DOHH2 (cell line): ENCODE data around the gene PES1.

ENCODE experiments used
- H3F3A ChIP-seq: fragments of 200-600 bp; sonication (generic), shearing (Covaris generic); 2 replicates; pipeline ENCODE4 v1.6.0; 2016; ENCODE audit warnings: antibody characterized with exemption, mild to moderate bottlenecking; ENCODE audit not compliant: control insufficient read depth, insufficient read depth
- H3K27ac ChIP-seq: fragments of 200-600 bp; sonication (generic); 2 replicates; pipeline ENCODE4 v1.5.1; 2014; ENCODE audit warnings: low read depth, mild to moderate bottlenecking, low read length, moderate library complexity
- H3K27me3 ChIP-seq: fragments of 200-600 bp; sonication (generic); 2 replicates; pipeline ENCODE4 v1.6.1; 2014; ENCODE audit warnings: mild to moderate bottlenecking, low read length, mixed read lengths; ENCODE audit not compliant: control insufficient read depth
- H3K36me3 ChIP-seq: fragments of 200-600 bp; sonication (generic); 2 replicates; pipeline ENCODE4 v1.6.1; 2014; ENCODE audit warnings: mild to moderate bottlenecking, low read length, moderate library complexity, mixed read lengths; ENCODE audit not compliant: control insufficient read depth
- H3K4me1 ChIP-seq: fragments of 200-600 bp; sonication (generic); 2 replicates; pipeline ENCODE4 v1.6.1; 2014; ENCODE audit warnings: mild to moderate bottlenecking, low read length, mixed read lengths; ENCODE audit not compliant: control insufficient read depth
- H3K4me2 ChIP-seq: fragments of 200-600 bp; sonication (generic); 2 replicates; pipeline ENCODE4 v1.6.0; 2014; ENCODE audit warnings: mild to moderate bottlenecking, low read length, moderate library complexity
- H3K4me3 ChIP-seq: fragments of 200-600 bp; sonication (generic); 2 replicates; pipeline ENCODE4 v1.5.1; 2014; ENCODE audit warnings: mild to moderate bottlenecking, low read length, mixed read lengths
- H3K79me2 ChIP-seq: fragments of 200-600 bp; sonication (generic); 2 replicates; pipeline ENCODE4 v1.6.1; 2014; ENCODE audit warnings: mild to moderate bottlenecking, low read length, mixed read lengths; ENCODE audit not compliant: control insufficient read depth
- H3K9me2 ChIP-seq: fragments of 200-600 bp; sonication (generic); replicated peaks from 2 replicates; pipeline ENCODE4 v1.6.1; 2014; ENCODE audit warnings: mild to moderate bottlenecking, low read length, mixed read lengths; ENCODE audit not compliant: control insufficient read depth
- H3K9me3 ChIP-seq: fragments of 200-600 bp; sonication (generic); 2 replicates; pipeline ENCODE4 v1.6.1; 2014; ENCODE audit warnings: antibody characterized with exemption, low read length, mixed read lengths; ENCODE audit not compliant: control insufficient read depth, insufficient read depth
- H4K20me1 ChIP-seq: fragments of 200-600 bp; sonication (generic); 2 replicates; pipeline ENCODE4 v1.6.0; 2014; ENCODE audit warnings: low read depth, mild to moderate bottlenecking, antibody characterized with exemption, low read length, moderate library complexity; ENCODE audit not compliant: control insufficient read depth, insufficient read depth
- EZH2phosphoT487 ChIP-seq: fragments of 200-600 bp; sonication (generic); IDR thresholded peaks from 2 replicates; pipeline ENCODE4 v1.6.1; 2017; ENCODE audit warnings: borderline replicate concordance, mild to moderate bottlenecking, antibody characterized with exemption, low read length, moderate library complexity, mixed read lengths
- TF ChIP-seq, protein P1 (sequence below): fragments of 200-600 bp; sonication (generic); IDR thresholded peaks from one replicate; pipeline ENCODE4 v1.5.1; 2014; ENCODE audit warnings: antibody characterized with exemption, mild to moderate bottlenecking, low read depth, low read length; ENCODE audit not compliant: poor library complexity, severe bottlenecking

The PES1 gene

DNA sequence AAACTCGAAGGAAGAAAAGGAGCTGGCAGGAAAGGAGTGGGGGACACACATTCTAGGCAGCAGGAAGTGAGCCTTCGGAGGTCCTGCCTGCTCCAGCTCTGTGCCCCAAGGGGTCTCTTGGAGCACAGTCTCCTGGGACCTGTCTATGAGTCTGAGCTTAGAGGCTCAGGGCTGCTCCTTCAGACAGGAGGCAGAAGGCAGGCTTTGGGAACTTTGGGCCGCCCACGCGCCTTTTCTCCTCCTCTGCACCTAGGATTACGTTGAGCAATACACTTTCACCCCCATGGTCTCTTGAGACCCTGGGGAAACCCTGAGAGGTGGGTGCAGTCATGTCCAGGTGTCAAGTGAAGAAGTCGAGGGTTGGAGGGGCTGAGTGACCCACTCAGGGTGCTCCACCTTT is 16.2 kb upstream of the PES1 start:
- no peaks in the 10 kb centered on the region for H3K9me3 ChIP-seq
- no peaks in the 10 kb centered on the region for H4K20me1 ChIP-seq
- H3K36me3 ChIP-seq: no peaks in the 10 kb centered on the region
- no peaks in the 10 kb centered on the region; the same call in 1 of the 2 replicates for H3F3A ChIP-seq
- peak overlapping the region; percentile 51 for H3K4me2 ChIP-seq
- H3K79me2 ChIP-seq: no peaks in the 10 kb centered on the region
- no peak overlapping the region; the same call in 1 of the 2 replicates for H3K4me3 ChIP-seq
- no peak for TF ChIP-seq EZH2phosphoT487
- TF ChIP-seq, protein P1, sequence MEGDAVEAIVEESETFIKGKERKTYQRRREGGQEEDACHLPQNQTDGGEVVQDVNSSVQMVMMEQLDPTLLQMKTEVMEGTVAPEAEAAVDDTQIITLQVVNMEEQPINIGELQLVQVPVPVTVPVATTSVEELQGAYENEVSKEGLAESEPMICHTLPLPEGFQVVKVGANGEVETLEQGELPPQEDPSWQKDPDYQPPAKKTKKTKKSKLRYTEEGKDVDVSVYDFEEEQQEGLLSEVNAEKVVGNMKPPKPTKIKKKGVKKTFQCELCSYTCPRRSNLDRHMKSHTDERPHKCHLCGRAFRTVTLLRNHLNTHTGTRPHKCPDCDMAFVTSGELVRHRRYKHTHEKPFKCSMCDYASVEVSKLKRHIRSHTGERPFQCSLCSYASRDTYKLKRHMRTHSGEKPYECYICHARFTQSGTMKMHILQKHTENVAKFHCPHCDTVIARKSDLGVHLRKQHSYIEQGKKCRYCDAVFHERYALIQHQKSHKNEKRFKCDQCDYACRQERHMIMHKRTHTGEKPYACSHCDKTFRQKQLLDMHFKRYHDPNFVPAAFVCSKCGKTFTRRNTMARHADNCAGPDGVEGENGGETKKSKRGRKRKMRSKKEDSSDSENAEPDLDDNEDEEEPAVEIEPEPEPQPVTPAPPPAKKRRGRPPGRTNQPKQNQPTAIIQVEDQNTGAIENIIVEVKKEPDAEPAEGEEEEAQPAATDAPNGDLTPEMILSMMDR: no peak
- H3K27ac ChIP-seq: no peak overlapping the region
- no peaks in the 10 kb centered on the region for H3K9me2 ChIP-seq
- peaks cover 51% of the 10 kb centered on the region for H3K4me1 ChIP-seq
- no peaks in the 10 kb centered on the region for H3K27me3 ChIP-seq

DNA sequence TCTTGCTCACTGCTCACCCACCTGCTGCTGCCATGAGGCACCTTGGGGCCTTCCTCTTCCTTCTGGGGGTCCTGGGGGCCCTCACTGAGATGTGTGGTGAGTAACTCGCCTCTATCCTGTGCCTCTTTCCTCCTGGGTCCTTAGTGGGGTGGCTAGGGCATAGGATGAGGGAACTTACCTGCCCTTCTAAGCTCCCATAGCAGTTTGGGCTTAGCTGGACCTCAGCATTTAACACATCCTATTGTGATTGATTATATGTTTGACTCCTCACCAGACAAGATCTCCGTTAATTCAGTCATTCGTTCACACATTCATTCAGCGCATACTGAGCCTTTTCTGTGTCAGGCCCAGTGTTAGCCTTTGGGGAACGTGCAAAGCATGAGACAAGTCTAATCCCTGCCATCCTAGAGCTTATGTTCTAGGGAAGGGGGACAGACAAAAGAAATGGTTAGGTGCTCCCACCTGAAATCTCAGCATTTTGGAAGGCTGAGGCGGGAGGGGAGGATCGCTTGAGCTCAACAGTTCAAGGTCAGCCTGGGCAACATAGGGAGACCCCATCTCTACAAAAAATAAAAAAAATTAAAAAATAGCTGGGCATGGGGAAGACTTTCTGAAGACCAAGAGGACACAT is 15.7 kb upstream of the PES1 start:
- H3K4me3 ChIP-seq: peak overlapping the region; percentile 58
- no peaks in the 10 kb centered on the region for H3K36me3 ChIP-seq
- no peaks in the 10 kb centered on the region for H3K79me2 ChIP-seq
- no peaks in the 10 kb centered on the region for H3K9me2 ChIP-seq
- H3K27ac ChIP-seq: no peak overlapping the region
- H3K27me3 ChIP-seq: no peaks in the 10 kb centered on the region
- H3K4me2 ChIP-seq: peak overlapping the region; percentile 70
- no peaks in the 10 kb centered on the region; the same call in 1 of the 2 replicates for H3F3A ChIP-seq
- H4K20me1 ChIP-seq: no peaks in the 10 kb centered on the region
- peaks cover 51% of the 10 kb centered on the region for H3K4me1 ChIP-seq
- no peaks in the 10 kb centered on the region for H3K9me3 ChIP-seq
- TF ChIP-seq, protein P1: no peak
- no peak for TF ChIP-seq EZH2phosphoT487

DNA sequence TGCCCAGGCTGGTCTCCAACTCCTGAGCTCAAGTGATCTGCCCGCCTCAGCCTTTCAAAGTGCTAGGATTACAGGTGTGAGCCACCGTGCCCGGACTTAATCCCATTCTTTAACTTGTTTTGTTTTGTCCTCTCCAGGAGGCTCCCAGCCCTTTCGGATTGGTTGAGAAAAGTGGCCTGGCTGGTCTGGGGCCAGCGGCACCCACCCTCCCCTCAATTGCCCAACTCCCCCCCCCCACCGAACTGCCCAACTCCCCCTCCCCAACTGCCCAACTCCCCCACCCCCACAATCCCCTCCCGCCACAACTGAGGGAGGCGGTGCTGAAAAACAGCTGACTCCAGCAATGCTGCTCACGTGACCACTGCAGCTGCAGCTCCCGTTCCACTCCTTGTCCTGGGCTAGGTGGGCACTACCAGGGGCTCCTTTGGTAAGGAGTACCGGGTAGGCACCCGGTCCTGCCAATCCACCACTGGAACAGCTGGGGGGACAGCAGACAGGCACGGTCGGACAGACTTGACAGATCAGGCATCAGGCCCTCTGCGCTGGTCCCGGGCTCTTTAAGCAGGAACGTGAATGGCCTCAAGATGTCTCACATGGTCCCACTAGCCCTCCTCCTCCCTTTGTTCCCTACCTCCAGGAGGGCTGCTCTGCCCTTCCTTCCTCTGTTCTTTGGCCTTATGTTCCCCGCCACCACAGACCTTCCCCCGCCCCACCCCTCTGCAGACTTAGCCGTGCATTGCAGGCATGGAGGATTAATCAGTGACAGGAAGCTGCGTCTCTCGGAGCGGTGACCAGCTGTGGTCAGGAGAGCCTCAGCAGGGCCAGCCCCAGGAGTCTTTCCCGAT is 15.0 kb upstream of the PES1 start, which contains the start of gene TCN2:
TCN2 (plus strand) TSS at position 720 of the 845 bp plus-strand sequence. CDS start 158 bp downstream, outside the sequence.
- Histone ChIP-seq H4K20me1 (no peaks in the 10 kb centered on the region), H3K79me2 (no peaks in the 10 kb centered on the region), H3K4me2 (peak within 1 kb of the TSS; percentile 70), H3K9me2 (no peaks in the 10 kb centered on the region), H3K27ac (no peak within 1 kb of the TSS), H3K36me3 (no peaks in the 10 kb centered on the region), H3F3A (no peaks in the 10 kb centered on the region; the same call in 1 of the 2 replicates), H3K9me3 (no peaks in the 10 kb centered on the region), H3K4me1 (peaks cover 51% of the 10 kb centered on the region), H3K27me3 (no peaks in the 10 kb centered on the region), H3K4me3 (peak within 1 kb of the TSS; percentile 58)
- TF ChIP-seq, protein P1: no peak
